Activated CD4-positive, alpha-beta T cell treated with anti-CD3 and anti-CD28 coated beads for 36 hours (primary cell): ENCODE measurements around the gene AKAP6. TPM values are rescaled to one million over a fixed set of nuclear protein-coding genes. Genes with fewer than 3 reads are reported as not detected.
"Not testable (repeated sequence)": the region's sequence is repeated elsewhere in the genome, so short reads cannot be mapped to it uniquely, and the experiment has no call there.

Source experiments
- ATAC-seq: fragments of 200-7000 bp; cut with Tn5 transposase; one replicate; pipeline ENCODE4 v1.10.0; 2021; ENCODE audit warnings: mild to moderate bottlenecking, moderate library complexity
- CTCF ChIA-PET: fragments of 350-600 bp; sonication (Branson Sonifier 250); formaldehyde crosslinking; loops from one replicate; lab custom pipeline; 2021; ENCODE audit warnings: antibody characterized with exemption; lab: Charles Lee
- POLR2A ChIA-PET: fragments of 350-600 bp; sonication (Branson Sonifier 250); formaldehyde crosslinking; loops from one replicate; lab custom pipeline; 2021; ENCODE audit warnings: antibody characterized with exemption, inconsistent platforms; lab: Charles Lee
- DNase-seq: peaks from one replicate; pipeline ENCODE4 v3.0.0-alpha.2; 2020
- H3K27ac Mint-ChIP-seq: one replicate; pipeline ENCODE4 v1.8.0; 2021; ENCODE audit warnings: mixed read lengths
- H3K27me3 Mint-ChIP-seq: one replicate; pipeline ENCODE4 v1.8.0; 2021; ENCODE audit warnings: mixed read lengths
- H3K36me3 Mint-ChIP-seq: one replicate; pipeline ENCODE4 v1.8.0; 2021; ENCODE audit warnings: low read depth, mixed read lengths
- H3K4me1 Mint-ChIP-seq: one replicate; pipeline ENCODE4 v1.8.0; 2021; ENCODE audit warnings: mixed read lengths
- H3K4me3 Mint-ChIP-seq: one replicate; pipeline ENCODE4 v1.8.0; 2021; ENCODE audit warnings: mild to moderate bottlenecking, moderate library complexity, mixed read lengths
- H3K9me3 Mint-ChIP-seq: one replicate; pipeline ENCODE4 v1.8.0; 2021; ENCODE audit warnings: low read depth, mixed read lengths
- intact Hi-C, 2 experiments: fragments of 100-400 bp; cut with DNase I in 1 of 2; cut with micrococcal nuclease in 1 of 2; formaldehyde crosslinking; loops; one replicate each; pipeline versions ENCODE4 v1.14.2 to v1.15.1; 2022 to 2024; cut with DNase I, micrococcal nuclease
- total RNA-seq, 2 experiments: library from RNA; stranded (reverse); gene quantifications; one replicate each; pipeline ENCODE4 v1.2.3, GENCODE V29; 2021

Gene AKAP6
- total RNA-seq, 2 experiments from 2014 or later, result 1.1 to 2.0 TPM

GRCh38 chr14:32374155-32374554 lies 45.1 kb downstream of the AKAP6 start:
- POLR2A ChIA-PET, result no interaction called here
- ATAC-seq, result no peak
- no peak overlapping the region for H3K4me3 Mint-ChIP-seq
- H3K27ac Mint-ChIP-seq, result no peak overlapping the region
- no peaks in the 10 kb centered on the region for H3K9me3 Mint-ChIP-seq
- no peak for DNase-seq
- peaks cover 4% of the 10 kb centered on the region for H3K27me3 Mint-ChIP-seq
- CTCF ChIA-PET, result no interaction called here
- H3K36me3 Mint-ChIP-seq, result no peaks in the 10 kb centered on the region
- intact Hi-C loops, result no loop called here
- peaks cover 6% of the 10 kb centered on the region for H3K4me1 Mint-ChIP-seq

DNA sequence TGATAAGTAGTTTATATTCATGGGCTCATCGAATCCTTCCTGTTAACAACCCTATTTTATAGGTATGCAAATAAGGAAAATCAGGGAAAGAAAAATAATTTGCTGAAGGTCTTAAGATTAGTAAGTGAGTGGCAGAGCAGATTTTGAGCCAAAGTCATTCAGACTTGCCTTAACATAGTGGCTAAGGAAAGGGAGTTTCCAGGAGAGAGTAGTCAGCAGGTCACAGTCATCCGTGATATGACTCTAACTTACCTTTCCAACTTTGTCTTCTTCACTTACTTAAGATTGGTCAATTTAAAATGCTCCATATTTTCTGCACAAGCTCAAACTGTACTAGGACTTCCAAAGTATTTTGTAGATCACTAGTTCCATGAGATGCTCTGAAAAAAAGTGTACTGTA lies 46.6 kb downstream of the AKAP6 start:
- no peak overlapping the region for H3K27ac Mint-ChIP-seq
- DNase-seq, result no peak
- ATAC-seq, result no peak
- POLR2A ChIA-PET, result no interaction called here
- peaks cover 8% of the 10 kb centered on the region for H3K4me1 Mint-ChIP-seq
- H3K9me3 Mint-ChIP-seq, result no peaks in the 10 kb centered on the region
- CTCF ChIA-PET, result no interaction called here
- H3K36me3 Mint-ChIP-seq, result no peaks in the 10 kb centered on the region
- intact Hi-C loops, result no loop called here
- H3K4me3 Mint-ChIP-seq, result no peak overlapping the region
- H3K27me3 Mint-ChIP-seq, result peaks cover 11% of the 10 kb centered on the region

GRCh38 chr14:32377046-32377646 lies 48.0 kb downstream of the AKAP6 start:
- ChIA-PET POLR2A (no interaction called here), CTCF (interaction anchor here (0.7 kb wide), 1 partner anchor 158 kb away, joined by 3 read pairs; no protein-coding TSS in a partner anchor)
- peaks cover 10% of the 10 kb centered on the region for H3K4me1 Mint-ChIP-seq
- H3K36me3 Mint-ChIP-seq, result no peaks in the 10 kb centered on the region
- H3K4me3 Mint-ChIP-seq, result no peak overlapping the region
- no peak for ATAC-seq
- H3K27ac Mint-ChIP-seq, result no peak overlapping the region
- intact Hi-C loops, result no loop called here
- DNase-seq, result no peak
- peaks cover 9% of the 10 kb centered on the region for H3K27me3 Mint-ChIP-seq
- H3K9me3 Mint-ChIP-seq, result no peaks in the 10 kb centered on the region

- ChIA-PET POLR2A (no interaction called here), CTCF (interaction anchor here (0.6 kb wide), 1 partner anchor 53 kb away, joined by 3 read pairs; no protein-coding TSS in a partner anchor)
- no peak overlapping the region for H3K4me3 Mint-ChIP-seq
- ATAC-seq (no peak), DNase-seq (no peak)
- intact Hi-C loops, result no loop called here
- no peaks in the 10 kb centered on the region for H3K9me3 Mint-ChIP-seq
- no peaks in the 10 kb centered on the region for H3K36me3 Mint-ChIP-seq
- peaks cover 6% of the 10 kb centered on the region for H3K27me3 Mint-ChIP-seq
- peaks cover 10% of the 10 kb centered on the region for H3K4me1 Mint-ChIP-seq
- no peak overlapping the region for H3K27ac Mint-ChIP-seq
Observed at GRCh38 chr14:32378284-32378683, 49.2 kb downstream of the AKAP6 start.

GRCh38 chr14:32379447-32379846 lies 50.3 kb downstream of the AKAP6 start:
- Mint-ChIP-seq H3K36me3 (no peaks in the 10 kb centered on the region), H3K27ac (no peak overlapping the region), H3K9me3 (no peaks in the 10 kb centered on the region), H3K27me3 (peaks cover 6% of the 10 kb centered on the region), H3K4me3 (no peak overlapping the region), H3K4me1 (peaks cover 10% of the 10 kb centered on the region)
- DNase-seq (no peak), ATAC-seq (no peak)
- intact Hi-C loops, result no loop called here
- ChIA-PET POLR2A (no interaction called here), CTCF (interaction anchor here (1.5 kb wide), 1 partner anchor 12 kb away, joined by 3 read pairs; no protein-coding TSS in a partner anchor)

- intact Hi-C loops, result loop anchor here in 1 of 2 experiments (1.0 kb wide), 1 partner anchor 19 kb away; no protein-coding TSS in a partner anchor
- no peak overlapping the region for H3K27ac Mint-ChIP-seq
- ChIA-PET POLR2A (no interaction called here), CTCF (interaction anchor here (1.2 kb wide), 1 partner anchor 309 kb away, joined by 3 read pairs; no protein-coding TSS in a partner anchor)
- no peak overlapping the region for H3K4me3 Mint-ChIP-seq
- peaks cover 6% of the 10 kb centered on the region for H3K27me3 Mint-ChIP-seq
- no peaks in the 10 kb centered on the region for H3K36me3 Mint-ChIP-seq
- no peak for DNase-seq
- H3K4me1 Mint-ChIP-seq, result peaks cover 10% of the 10 kb centered on the region
- no peaks in the 10 kb centered on the region for H3K9me3 Mint-ChIP-seq
- ATAC-seq, result peak; percentile 51
Observed at GRCh38 chr14:32381869-32382268, 52.8 kb downstream of the AKAP6 start.

DNA sequence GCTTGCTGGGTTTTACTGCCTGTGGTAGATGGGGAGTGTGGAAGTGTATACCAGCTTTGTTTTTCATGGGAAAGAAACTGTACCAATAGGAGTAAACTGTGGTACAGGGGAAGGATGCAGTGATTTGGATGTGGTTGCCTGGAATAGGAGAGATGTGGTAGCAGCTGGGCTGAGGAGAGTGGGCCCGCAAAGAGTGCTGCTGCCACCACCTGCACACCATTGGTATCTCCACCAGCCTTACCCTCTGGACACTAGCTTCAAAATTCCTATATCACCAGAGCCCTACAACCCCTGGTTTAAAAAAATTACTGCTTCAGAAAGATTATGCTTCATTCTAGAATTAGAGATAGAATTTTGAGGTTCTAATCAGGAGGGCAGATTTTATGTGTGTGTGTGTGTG lies 53.6 kb downstream of the AKAP6 start:
- H3K4me3 Mint-ChIP-seq, result no peak overlapping the region
- intact Hi-C loops, result loop anchor here in 1 of 2 experiments (1.0 kb wide), 1 partner anchor 19 kb away; no protein-coding TSS in a partner anchor
- peaks cover 10% of the 10 kb centered on the region for H3K4me1 Mint-ChIP-seq
- H3K27ac Mint-ChIP-seq, result no peak overlapping the region
- H3K27me3 Mint-ChIP-seq, result peaks cover 6% of the 10 kb centered on the region
- DNase-seq (peak; percentile 6), ATAC-seq (peak; percentile 42)
- POLR2A ChIA-PET, result no interaction called here
- CTCF ChIA-PET, result interaction anchor here (1.2 kb wide), 1 partner anchor 310 kb away, joined by 3 read pairs; no protein-coding TSS in a partner anchor
- H3K36me3 Mint-ChIP-seq, result no peaks in the 10 kb centered on the region
- H3K9me3 Mint-ChIP-seq, result no peaks in the 10 kb centered on the region

GRCh38 chr14:32383364-32384009 lies 54.4 kb downstream of the AKAP6 start:
- Mint-ChIP-seq H3K9me3 (no peaks in the 10 kb centered on the region), H3K27ac (no peak overlapping the region), H3K36me3 (no peaks in the 10 kb centered on the region), H3K27me3 (peaks cover 9% of the 10 kb centered on the region), H3K4me3 (no peak overlapping the region), H3K4me1 (peaks cover 10% of the 10 kb centered on the region)
- ATAC-seq (no peak), DNase-seq (no peak)
- CTCF ChIA-PET, result interaction anchor here (1.2 kb wide), 1 partner anchor 311 kb away, joined by 3 read pairs; no protein-coding TSS in a partner anchor
- POLR2A ChIA-PET, result no interaction called here
- intact Hi-C loops, result no loop called here

DNA sequence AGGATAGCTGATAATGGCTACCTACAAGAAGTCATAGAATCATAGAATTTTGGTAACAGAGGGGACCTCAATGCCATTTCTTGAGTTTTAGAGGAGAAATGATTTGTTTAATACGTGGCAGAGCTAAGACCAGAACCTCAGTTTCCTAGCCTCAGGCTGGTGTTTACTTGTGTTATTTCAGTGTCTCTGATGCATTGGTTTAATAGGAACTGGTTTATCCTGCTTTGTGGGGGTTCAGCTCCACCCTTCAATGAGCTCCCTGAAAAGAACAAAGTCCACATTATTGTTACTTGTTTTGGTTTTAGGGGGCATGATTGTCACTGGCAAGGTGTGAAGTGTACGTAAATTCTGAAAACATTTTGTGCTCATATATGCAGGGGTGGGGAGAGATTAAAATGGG lies 55.4 kb downstream of the AKAP6 start:
- CTCF ChIA-PET, result interaction anchor here (0.6 kb wide), 1 partner anchor 762 kb away, joined by 3 read pairs; no protein-coding TSS in a partner anchor
- no peak overlapping the region for H3K27ac Mint-ChIP-seq
- no peak overlapping the region for H3K4me3 Mint-ChIP-seq
- peaks cover 11% of the 10 kb centered on the region for H3K27me3 Mint-ChIP-seq
- peaks cover 7% of the 10 kb centered on the region for H3K4me1 Mint-ChIP-seq
- no peaks in the 10 kb centered on the region for H3K36me3 Mint-ChIP-seq
- POLR2A ChIA-PET, result no interaction called here
- ATAC-seq (no peak), DNase-seq (no peak)
- peaks cover 4% of the 10 kb centered on the region for H3K9me3 Mint-ChIP-seq
- intact Hi-C loops, result no loop called here

DNA sequence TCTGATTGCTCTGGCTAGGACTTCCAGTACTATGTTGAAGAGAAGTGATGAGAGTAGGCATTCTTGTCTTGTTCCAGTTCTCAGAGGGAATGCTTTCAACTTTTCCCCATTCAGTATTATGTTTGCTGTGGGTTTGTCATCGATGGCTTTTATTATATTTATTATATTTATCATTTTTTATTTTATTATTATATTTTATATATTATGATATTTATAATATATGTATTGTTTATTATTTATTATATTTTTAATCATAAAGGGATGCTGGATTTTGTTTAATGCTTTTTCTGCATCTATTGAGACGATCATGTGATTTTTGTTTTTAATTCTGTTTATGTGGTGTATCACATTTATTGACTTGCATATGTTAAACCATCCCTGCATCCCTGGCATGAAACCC lies 58.2 kb downstream of the AKAP6 start:
- H3K4me3 Mint-ChIP-seq, H3K9me3 Mint-ChIP-seq, DNase-seq, H3K36me3 Mint-ChIP-seq, CTCF ChIA-PET, H3K27ac Mint-ChIP-seq, POLR2A ChIA-PET, H3K4me1 Mint-ChIP-seq, ATAC-seq, intact Hi-C loops: not testable (repeated sequence)
- H3K27me3 Mint-ChIP-seq, result peaks cover 11% of the 10 kb centered on the region

DNA sequence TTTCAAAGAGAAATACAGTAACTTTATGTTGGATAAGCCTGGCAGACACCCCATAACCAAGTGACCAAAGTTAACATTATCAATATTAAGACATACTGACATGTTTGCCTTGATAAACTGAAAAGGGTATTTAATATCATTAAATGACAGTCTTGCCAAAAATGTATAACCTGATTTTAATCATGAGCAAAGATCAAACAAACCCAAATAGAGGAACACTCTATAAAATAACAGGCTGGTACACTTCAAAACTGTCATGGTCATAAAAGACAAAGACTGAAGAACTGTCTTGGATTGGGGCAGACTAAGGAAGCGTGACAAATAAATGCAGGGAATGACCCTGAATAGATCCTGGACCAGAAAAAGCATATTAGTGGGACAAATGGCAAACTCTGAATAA lies 64.0 kb downstream of the AKAP6 start:
- peaks cover 11% of the 10 kb centered on the region for H3K27me3 Mint-ChIP-seq
- DNase-seq, result no peak
- no peak overlapping the region for H3K4me3 Mint-ChIP-seq
- peaks cover 7% of the 10 kb centered on the region for H3K9me3 Mint-ChIP-seq
- H3K36me3 Mint-ChIP-seq, result no peaks in the 10 kb centered on the region
- intact Hi-C loops, result no loop called here
- H3K4me1 Mint-ChIP-seq, result no peaks in the 10 kb centered on the region
- H3K27ac Mint-ChIP-seq, result no peak overlapping the region
- ATAC-seq, result no peak
- ChIA-PET CTCF (no interaction called here), POLR2A (no interaction called here)

DNA sequence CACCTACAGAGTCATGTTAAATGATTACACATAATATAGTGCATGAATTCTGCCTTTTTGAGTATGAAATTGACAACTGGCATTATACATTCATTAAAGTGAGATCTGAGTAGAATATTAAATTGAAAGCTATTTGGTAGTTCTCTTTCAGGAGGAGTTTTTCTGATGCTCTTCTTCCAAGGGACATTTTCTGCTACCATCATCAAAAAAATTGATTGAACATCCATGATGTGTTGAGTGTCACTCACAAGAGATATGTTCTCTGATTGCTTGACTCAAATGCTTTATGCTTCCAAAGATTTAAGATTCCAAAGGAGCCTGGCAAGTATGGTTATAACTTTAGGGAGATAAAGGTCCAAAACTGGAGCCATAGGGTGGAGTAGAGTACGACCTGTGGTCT lies 64.9 kb downstream of the AKAP6 start:
- intact Hi-C loops, result no loop called here
- ChIA-PET CTCF (no interaction called here), POLR2A (no interaction called here)
- Mint-ChIP-seq H3K36me3 (no peaks in the 10 kb centered on the region), H3K4me3 (no peak overlapping the region), H3K4me1 (no peaks in the 10 kb centered on the region), H3K9me3 (peaks cover 3% of the 10 kb centered on the region), H3K27me3 (peaks cover 5% of the 10 kb centered on the region), H3K27ac (no peak overlapping the region)
- DNase-seq, result no peak
- ATAC-seq, result no peak
